IMR-90 (cell line): ENCODE data around the gene UGGT2. TPM values are rescaled to one million over a fixed set of nuclear protein-coding genes. Genes with fewer than 3 reads are reported as not detected.
A peak's percentile ranks its signal among the peaks of the same experiment; 100 is the strongest.

Experiments
- ATAC-seq: fragments of 200-7000 bp; cut with Tn5 transposase; 2 replicates; pipeline ENCODE4 v1.9.1; 2020; ENCODE audit warnings: low read depth, mild to moderate bottlenecking, moderate library complexity
- BruUV-seq: library from RNA; stranded (reverse); fragments of 400-500 nt; replicated peaks from 2 replicates; lab custom pipeline; 2021; lab: Mats Ljungman, UMichigan
- CTCF ChIA-PET: fragments of 300-600 bp; formaldehyde crosslinking; extraction: SDS; loops from one replicate; lab custom pipeline; 2021; ENCODE audit warnings: antibody characterized with exemption; lab: Yijun Ruan, JAX
- POLR2A ChIA-PET: fragments of 300-600 bp; sonication (Branson Sonifier 250); formaldehyde crosslinking; loops from one replicate; lab custom pipeline; 2022; ENCODE audit warnings: antibody characterized with exemption; ENCODE audit not compliant: unreplicated experiment; lab: Charles Lee
- DNase-seq: peaks from one replicate; pipeline ENCODE4 v3.0.0; 2013
- H2AFZ ChIP-seq: replicated peaks from 2 replicates; pipeline ENCODE3; 2013; ENCODE audit warnings: low read length, mild to moderate bottlenecking; ENCODE audit not compliant: poor library complexity
- H2AK5ac ChIP-seq: 2 replicates; pipeline ENCODE4 v1.6.1; 2013; ENCODE audit warnings: low read depth, low read length, inconsistent platforms
- H2AK9ac ChIP-seq: replicated peaks from 2 replicates; pipeline ENCODE3; 2013; ENCODE audit warnings: mild to moderate bottlenecking, low read depth, low read length, moderate library complexity; ENCODE audit not compliant: poor library complexity
- H2BK120ac ChIP-seq: 2 replicates; pipeline ENCODE4 v1.6.1; 2013; ENCODE audit warnings: low read depth, low read length, inconsistent platforms
- H2BK15ac ChIP-seq: 3 replicates; pipeline ENCODE4 v1.6.1; 2013; ENCODE audit warnings: low read depth, low read length, inconsistent platforms
- H2BK20ac ChIP-seq: 2 replicates; pipeline ENCODE4 v1.6.1; 2013; ENCODE audit warnings: low read depth, mild to moderate bottlenecking, inconsistent platforms, low read length, moderate library complexity
- H2BK5ac ChIP-seq: 2 replicates; pipeline ENCODE4 v1.6.1; 2013; ENCODE audit warnings: mild to moderate bottlenecking, low read depth, low read length, inconsistent platforms; ENCODE audit not compliant: poor library complexity, severe bottlenecking
- H3K14ac ChIP-seq: replicated peaks from 2 replicates; pipeline ENCODE4 v1.6.1; 2013; ENCODE audit warnings: low read depth, low read length, inconsistent platforms
- H3K18ac ChIP-seq: 2 replicates; pipeline ENCODE4 v1.6.1; 2013; ENCODE audit warnings: low read depth, low read length, control low read depth
- H3K23ac ChIP-seq: 2 replicates; pipeline ENCODE4 v1.6.1; 2013; ENCODE audit warnings: low read depth, low read length, inconsistent platforms
- H3K27ac ChIP-seq: 2 replicates; pipeline ENCODE4 v1.5.1; 2013; ENCODE audit warnings: mild to moderate bottlenecking, control low read depth, low read length; ENCODE audit not compliant: insufficient read depth
- H3K27me3 ChIP-seq: 2 replicates; pipeline ENCODE4 v1.6.1; 2013; ENCODE audit warnings: low read length; ENCODE audit not compliant: control insufficient read depth, insufficient read depth
- H3K36me3 ChIP-seq: 2 replicates; pipeline ENCODE4 v1.6.1; 2013; ENCODE audit warnings: low read length, mixed read lengths; ENCODE audit not compliant: control insufficient read depth, insufficient read depth
- H3K4ac ChIP-seq: 2 replicates; pipeline ENCODE4 v1.6.1; 2013; ENCODE audit warnings: low read depth, low read length, inconsistent platforms
- H3K4me1 ChIP-seq: 2 replicates; pipeline ENCODE4 v1.6.1; 2013; ENCODE audit warnings: low read length, mixed read lengths; ENCODE audit not compliant: control insufficient read depth, insufficient read depth
- H3K4me2 ChIP-seq: 2 replicates; pipeline ENCODE4 v1.6.1; 2013; ENCODE audit warnings: low read depth, mild to moderate bottlenecking, control low read depth, low read length, moderate library complexity
- H3K4me3 ChIP-seq: 2 replicates; pipeline ENCODE4 v1.5.1; 2013; ENCODE audit warnings: low read depth, mild to moderate bottlenecking, control low read depth, low read length, moderate library complexity; ENCODE audit not compliant: insufficient read depth
- H3K56ac ChIP-seq: 2 replicates; pipeline ENCODE4 v1.6.1; 2013; ENCODE audit warnings: low read length, inconsistent platforms; ENCODE audit not compliant: insufficient read depth; ENCODE audit errors: extremely low read depth
- H3K79me1 ChIP-seq, 2 experiments: 2 replicates each; pipeline ENCODE4 v1.6.1; 2013; ENCODE audit warnings: low read length in 2 of 2, inconsistent platforms in 1 of 2, low read depth in 1 of 2
- H3K9ac ChIP-seq: 2 replicates; pipeline ENCODE4 v1.6.1; 2013; ENCODE audit warnings: low read depth, low read length, control low read depth
- H3K9me1 ChIP-seq: 2 replicates; pipeline ENCODE4 v1.6.1; 2013; ENCODE audit warnings: low read length, inconsistent platforms; ENCODE audit not compliant: insufficient read depth
- H3K9me3 ChIP-seq: 2 replicates; pipeline ENCODE4 v1.6.1; 2013; ENCODE audit warnings: low read length; ENCODE audit not compliant: control insufficient read depth, insufficient read depth
- H4K20me1 ChIP-seq: 2 replicates; pipeline ENCODE4 v1.6.1; 2013; ENCODE audit warnings: low read length, inconsistent platforms; ENCODE audit not compliant: insufficient read depth
- H4K5ac ChIP-seq: 2 replicates; pipeline ENCODE4 v1.6.1; 2013; ENCODE audit warnings: mild to moderate bottlenecking, low read depth, low read length, control low read depth
- H4K8ac ChIP-seq, 2 experiments: 2 replicates each; pipeline ENCODE4 v1.6.1; 2013; ENCODE audit warnings: low read depth in 2 of 2, low read length in 2 of 2, control low read depth in 1 of 2, inconsistent platforms in 1 of 2
- H4K91ac ChIP-seq: 2 replicates; pipeline ENCODE4 v1.6.1; 2013; ENCODE audit warnings: low read depth, low read length, inconsistent platforms; ENCODE audit not compliant: insufficient read depth
- CTCF ChIP-seq: conservative IDR thresholded peaks from 2 replicates; pipeline ENCODE4 v1.5.1; 2012; ENCODE audit warnings: mild to moderate bottlenecking, low read depth, low read length, improper control_type of control experiment
- MAFK ChIP-seq: IDR thresholded peaks from 2 replicates; pipeline ENCODE4 v1.6.1; 2012; ENCODE audit warnings: low read depth, low read length, improper control_type of control experiment
- MAZ ChIP-seq: IDR thresholded peaks from 2 replicates; pipeline ENCODE4 v1.6.1; 2012; ENCODE audit warnings: low read depth, mild to moderate bottlenecking, low read length, improper control_type of control experiment, moderate library complexity, borderline replicate concordance
- RAD21 ChIP-seq: IDR thresholded peaks from 2 replicates; pipeline ENCODE4 v1.6.1; 2012; ENCODE audit warnings: low read length, improper control_type of control experiment
- RFX5 ChIP-seq: IDR thresholded peaks from 2 replicates; pipeline ENCODE4 v1.8.0; 2012; ENCODE audit warnings: low read depth, mild to moderate bottlenecking, low read length, moderate library complexity
- SMC3 ChIP-seq: fragments of 150-350 bp; IDR thresholded peaks from 2 replicates; pipeline ENCODE4 v1.6.1; 2016; ENCODE audit warnings: low read depth, mild to moderate bottlenecking, antibody characterized with exemption, low read length, moderate library complexity
- WGBS, 2 experiments: methylation state at CpG; one replicate each; pipeline versions ENCODE4 v1.1.5 to v1.1.7; 2013; ENCODE audit warnings: missing lambda C conversion rate in 2 of 2; ENCODE audit not compliant: insufficient read length in 1 of 2; ENCODE audit errors: extremely low coverage in 2 of 2; 5-methylcytosine and 5-hydroxymethylcytosine counted together
- dilution Hi-C: fragments of 300-500 bp; cut with HindIII; formaldehyde crosslinking; loops from one replicate; pipeline ENCODE4 v1.14.3; 2018; ENCODE audit warnings: low sequenced_read_pairs; ENCODE audit not compliant: unreplicated experiment
- in situ Hi-C: fragments of 300-500 bp; cut with MboI; formaldehyde crosslinking; loops from 3 replicates; pipeline ENCODE4 v1.14.3; 2019; ENCODE audit warnings: low sequenced_read_pairs, inconsistent platforms, mixed read lengths
- intact Hi-C: fragments of 100-400 bp; cut with micrococcal nuclease; formaldehyde crosslinking; loops from 2 replicates; pipeline ENCODE4 v1.10.0; 2022
- polyA plus RNA-seq, 3 experiments: library from polyadenylated mRNA; depleted of rRNA; stranded (reverse); fragments of >200 nt; gene quantifications; 2 replicates each; pipeline ENCODE4 v1.2.3, GENCODE V29; 2012; ENCODE audit warnings: low replicate concordance in 1 of 3
- total RNA-seq: library from RNA; depleted of rRNA; stranded (reverse); fragments of >200 nt; gene quantifications from 2 replicates; pipeline ENCODE4 v1.2.3, GENCODE V29; 2012

UGGT2 gene
- total and polyA plus RNA-seq, 2 of the 4 experiments (the other 2 are of a cell fraction): 21.4 to 40.1 TPM

- Histone ChIP-seq H4K5ac (no peak overlapping the region), H3K4me1 (no peaks in the 10 kb centered on the region), H2BK120ac (no peak overlapping the region), H3K23ac (no peak overlapping the region), H3K27me3 (no peaks in the 10 kb centered on the region), H2BK20ac (no peak overlapping the region), H4K8ac (no peak overlapping the region), H3K9ac (no peak overlapping the region), H4K20me1 (no peaks in the 10 kb centered on the region), H2BK15ac (no peak overlapping the region), H3K9me3 (peaks cover 2% of the 10 kb centered on the region), H2AFZ (no peak overlapping the region), H3K4me3 (no peak overlapping the region), H3K56ac (no peak overlapping the region), H3K18ac (no peak overlapping the region), H3K4ac (no peak overlapping the region), H3K27ac (no peak overlapping the region), H2AK9ac (no peak overlapping the region), H4K91ac (no peak overlapping the region), H3K9me1 (no peaks in the 10 kb centered on the region), H3K14ac (no peak overlapping the region), H3K79me1 (peaks cover 0 to 3% of the 10 kb centered on the region in 2 experiments; a peak in 1 of 4 replicates), H2BK5ac (no peak overlapping the region), H2AK5ac (no peak overlapping the region), H3K4me2 (no peak overlapping the region), H3K36me3 (peaks cover 12% of the 10 kb centered on the region)
- CTCF ChIA-PET: interaction anchor here (0.7 to 1.7 kb wide), 7 partner anchors 9 to 938 kb away, joined by 3 to 8 read pairs (median 4); no protein-coding TSS in a partner anchor
- peak; percentile 63 for TF ChIP-seq CTCF
- TF ChIP-seq MAZ: no peak
- no peak for TF ChIP-seq RFX5
- no peak for TF ChIP-seq MAFK
- peak; percentile 30; the same call in 1 of the 2 replicates for TF ChIP-seq SMC3
- TF ChIP-seq RAD21: peak; percentile 67
- ATAC-seq (peak; percentile 96), DNase-seq (peak; percentile 67)
- dilution Hi-C loops (no loop called here), intact Hi-C loops (loop anchor here (2.0 to 5.0 kb wide), 2 partner anchors 57 to 797 kb away; no protein-coding TSS in a partner anchor), in situ Hi-C loops (no loop called here)
- WGBS, 2 experiments: 90% methylated on average over 1 of the region's 3 CpGs; no CpG with 5 or more reads in 1 of the 2 experiments
- BruUV-seq: no TSS peak
- POLR2A ChIA-PET: no interaction called here
Measured at GRCh38 chr13:96020155-96020575, 33.0 kb downstream of the UGGT2 start.
